ENCODE data around the gene NLN.

- TF ChIP-seq CTCF (IDR thresholded peaks at IDR 0.05) (no peak), POLR2A (IDR thresholded peaks at IDR 0.05) (no peak)
These were observed 13.9 kb upstream of the NLN start for GRCh38 chr5:65708145-65708544.

Data from adrenal gland (tissue), 5 donors.